ENCODE data around the gene ZNF320. TPM values are rescaled to one million over a fixed set of nuclear protein-coding genes. Genes with fewer than 3 reads are reported as not detected.
"Not testable (repeated sequence)": the region's sequence is repeated elsewhere in the genome, so short reads cannot be mapped to it uniquely, and the experiment has no call there.

Gene ZNF320
- total and polyA plus RNA-seq, 8 donors: 3.0 to 94.6 (median 27.5) TPM; not detected in 2

- Histone ChIP-seq H3K4me1 (peaks cover 0 to 8% (median 0%) of the 10 kb centered on the region in 4 donors), H3K27me3 (no peaks in the 10 kb centered on the region), H3K36me3 (peaks cover 36 to 90% (median 79%) of the 10 kb centered on the region in 4 donors), H3K4me3 (no peak overlapping the region), H3K9me3 (peaks cover 0 to 16% (median 7%) of the 10 kb centered on the region in 4 donors), H3K27ac (no peak overlapping the region)
- no peak for DNase-seq
- 88 to 93% (median 92%) methylated on average over 4 of the region's 4 CpGs for WGBS, 5 donors
- TF ChIP-seq POLR2AphosphoS5 (IDR thresholded peaks at IDR 0.05) (no peak), CTCF (IDR thresholded peaks at IDR 0.05) (no peak), POLR2A (IDR thresholded peaks at IDR 0.05) (no peak), EP300 (IDR thresholded peaks at IDR 0.05) (no peak)
- intact Hi-C loops (cut with DNase I; ENCODE audit: low total_unique reads): no loop called here
These were observed 7.5 kb downstream of the ZNF320 start for GRCh38 chr19:52889931-52890330.

- H3K27me3 ChIP-seq: no peaks in the 10 kb centered on the region
- H3K4me1 ChIP-seq: peaks cover 0 to 6% (median 0%) of the 10 kb centered on the region in 4 donors
- peaks cover 45 to 90% (median 84%) of the 10 kb centered on the region in 4 donors for H3K36me3 ChIP-seq
- no peak overlapping the region for H3K27ac ChIP-seq
- TF ChIP-seq CTCF (IDR thresholded peaks at IDR 0.05): no peak
- TF ChIP-seq EP300 (IDR thresholded peaks at IDR 0.05): no peak
- TF ChIP-seq POLR2AphosphoS5 (IDR thresholded peaks at IDR 0.05): no peak
- no peak for TF ChIP-seq POLR2A (IDR thresholded peaks at IDR 0.05)
- DNase-seq: no peak
- intact Hi-C loops (cut with DNase I; ENCODE audit: low total_unique reads): no loop called here
- 89 to 97% (median 93%) methylated on average over 7 of the region's 7 CpGs for WGBS, 5 donors
- H3K9me3 ChIP-seq: peaks cover 5 to 24% (median 12%) of the 10 kb centered on the region in 4 donors
- H3K4me3 ChIP-seq: no peak overlapping the region
These were observed 8.4 kb downstream of the ZNF320 start for GRCh38 chr19:52889076-52889475.

GRCh38 chr19:52880895-52881389, 16.5 kb downstream of the ZNF320 start:
- H3K4me1 ChIP-seq: no peaks in the 10 kb centered on the region
- H3K9me3 ChIP-seq: peaks cover 8 to 93% (median 62%) of the 10 kb centered on the region in 4 donors
- peaks cover 60 to 87% (median 75%) of the 10 kb centered on the region in 4 donors for H3K36me3 ChIP-seq
- no peaks in the 10 kb centered on the region for H3K27me3 ChIP-seq
- H3K4me3 ChIP-seq: no peak overlapping the region
- H3K27ac ChIP-seq: no peak overlapping the region
- 89 to 94% (median 89%) methylated on average over 11 of the region's 11 CpGs for WGBS, 5 donors
- TF ChIP-seq POLR2A (IDR thresholded peaks at IDR 0.05) (no peak), EP300 (IDR thresholded peaks at IDR 0.05) (no peak), POLR2AphosphoS5 (IDR thresholded peaks at IDR 0.05) (no peak), CTCF (IDR thresholded peaks at IDR 0.05) (no peak)
- DNase-seq: no peak
- intact Hi-C loops (cut with DNase I; ENCODE audit: low total_unique reads): no loop called here

GRCh38 chr19:52872996-52873395, 24.4 kb downstream of the ZNF320 start:
- 63 to 71% (median 64%) methylated on average over 6 of the region's 6 CpGs for WGBS, 5 donors
- H3K27ac ChIP-seq; H3K27me3 ChIP-seq; H3K4me3 ChIP-seq; H3K4me1 ChIP-seq; DNase-seq; H3K36me3 ChIP-seq; intact Hi-C loops (cut with DNase I; ENCODE audit: low total_unique reads): not testable (repeated sequence)
- peaks cover 0 to 25% (median 6%) of the 10 kb centered on the region in 4 donors for H3K9me3 ChIP-seq

GRCh38 chr19:52871466-52871865, 26.0 kb downstream of the ZNF320 start:
- intact Hi-C loops (cut with DNase I; ENCODE audit: low total_unique reads): no loop called here
- Histone ChIP-seq H3K27ac (no peak overlapping the region), H3K4me1 (no peaks in the 10 kb centered on the region), H3K36me3 (peaks cover 0 to 7% (median 0%) of the 10 kb centered on the region in 4 donors), H3K4me3 (no peak overlapping the region), H3K27me3 (no peaks in the 10 kb centered on the region), H3K9me3 (peaks cover 0 to 19% (median 0%) of the 10 kb centered on the region in 4 donors)
- 91 to 94% (median 92%) methylated on average over 3 of the region's 3 CpGs for WGBS, 5 donors
- DNase-seq: no peak
- no peak for TF ChIP-seq EP300 (IDR thresholded peaks at IDR 0.05)
- no peak for TF ChIP-seq POLR2A (IDR thresholded peaks at IDR 0.05)
- no peak for TF ChIP-seq POLR2AphosphoS5 (IDR thresholded peaks at IDR 0.05)
- TF ChIP-seq CTCF (IDR thresholded peaks at IDR 0.05): no peak

GRCh38 chr19:52868031-52868430, 29.4 kb downstream of the ZNF320 start:
- H3K9me3 ChIP-seq: peaks cover 0 to 20% (median 0%) of the 10 kb centered on the region in 4 donors
- H3K4me3 ChIP-seq; H3K4me1 ChIP-seq; H3K36me3 ChIP-seq; H3K27ac ChIP-seq; H3K27me3 ChIP-seq; DNase-seq; intact Hi-C loops (cut with DNase I; ENCODE audit: low total_unique reads): not testable (repeated sequence)
- WGBS, 5 donors: 88 to 98% (median 92%) methylated on average over 11 of the region's 11 CpGs

All from stomach (tissue), 9 donors.